Osteoblast (primary cell): Measurements from ENCODE around the gene MED13L. TPM values are rescaled to one million over a fixed set of nuclear protein-coding genes. Genes with fewer than 3 reads are reported as not detected.

ENCODE experiments used
- DNase-seq: peaks from one replicate; pipeline ENCODE4 v3.0.0; 2011; ENCODE audit warnings: low spot score, mixed read lengths; ENCODE audit not compliant: insufficient read length; ENCODE audit errors: missing footprints
- H2AFZ ChIP-seq: 2 replicates; pipeline ENCODE4 v1.6.0; 2011; ENCODE audit warnings: mild to moderate bottlenecking, low read length
- H3K27ac ChIP-seq: 2 replicates; pipeline ENCODE4 v1.5.1; 2011; ENCODE audit warnings: mild to moderate bottlenecking, low read depth, low read length, moderate library complexity
- H3K27me3 ChIP-seq: 2 replicates; pipeline ENCODE4 v1.6.0; 2012; ENCODE audit warnings: mild to moderate bottlenecking, control low read depth, inconsistent platforms, low read length, moderate library complexity; ENCODE audit not compliant: insufficient read depth
- H3K36me3 ChIP-seq: 2 replicates; pipeline ENCODE4 v1.5.1; 2011; ENCODE audit warnings: mild to moderate bottlenecking, low read length, control low read depth, moderate library complexity; ENCODE audit not compliant: insufficient read depth
- H3K4me1 ChIP-seq: 2 replicates; pipeline ENCODE4 v1.5.1; 2011; ENCODE audit warnings: mild to moderate bottlenecking, low read length, control low read depth, moderate library complexity; ENCODE audit not compliant: insufficient read depth
- H3K4me2 ChIP-seq: 2 replicates; pipeline ENCODE4 v1.6.0; 2011; ENCODE audit warnings: mild to moderate bottlenecking, low read length; ENCODE audit not compliant: insufficient read depth
- H3K4me3 ChIP-seq: fragments of 200-600 bp; sonication (generic); 3 replicates; pipeline ENCODE4 v1.5.1; 2012; ENCODE audit warnings: mild to moderate bottlenecking, low read length, inconsistent platforms; ENCODE audit not compliant: insufficient read depth
- H3K79me2 ChIP-seq: 2 replicates; pipeline ENCODE4 v1.6.0; 2012; ENCODE audit warnings: mild to moderate bottlenecking, low read length, control low read depth, inconsistent platforms; ENCODE audit not compliant: insufficient read depth
- H3K9me3 ChIP-seq: 2 replicates; pipeline ENCODE4 v1.5.1; 2011; ENCODE audit warnings: low read depth, low read length, control low read depth
- H4K20me1 ChIP-seq: 2 replicates; pipeline ENCODE4 v1.6.0; 2012; ENCODE audit warnings: mild to moderate bottlenecking, low read length, control low read depth; ENCODE audit not compliant: insufficient read depth
- total RNA-seq: library from RNA; depleted of rRNA; stranded (reverse); fragments of >200 nt; gene quantifications from 2 replicates; pipeline ENCODE4 v1.2.3, GENCODE V29; 2012
- TF ChIP-seq, protein P1 (sequence below): IDR thresholded peaks from 2 replicates; pipeline ENCODE4 v1.5.1; 2011; ENCODE audit warnings: mild to moderate bottlenecking, low read depth, low read length, moderate library complexity; ENCODE audit errors: extremely low read depth

Gene MED13L
- total RNA-seq, 1 donor = 359 TPM

DNA sequence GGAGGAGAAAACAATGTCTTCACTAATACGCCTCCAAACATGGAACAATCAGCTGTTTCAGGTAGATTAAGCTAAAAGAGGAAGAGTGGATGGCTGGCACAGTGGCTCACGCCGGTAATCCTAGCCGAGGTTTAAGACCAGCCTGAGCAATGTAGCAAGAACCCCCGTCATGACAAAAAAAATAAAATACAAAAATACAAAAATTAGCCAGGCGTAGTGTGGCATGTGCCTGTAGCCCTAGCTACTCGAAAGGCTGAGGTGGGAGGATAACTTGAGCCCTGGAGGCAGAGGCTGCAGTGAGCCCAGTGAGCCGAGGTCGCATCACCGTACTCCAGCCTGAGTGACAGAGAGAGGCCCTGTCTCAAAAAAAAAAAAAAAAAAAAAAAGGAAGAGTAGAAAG lies 1.2 kb upstream of the MED13L start:
- Histone ChIP-seq H3K79me2 (peaks cover 33% of the 10 kb centered on the region), H2AFZ (no peak overlapping the region)
- TF ChIP-seq, protein P1, sequence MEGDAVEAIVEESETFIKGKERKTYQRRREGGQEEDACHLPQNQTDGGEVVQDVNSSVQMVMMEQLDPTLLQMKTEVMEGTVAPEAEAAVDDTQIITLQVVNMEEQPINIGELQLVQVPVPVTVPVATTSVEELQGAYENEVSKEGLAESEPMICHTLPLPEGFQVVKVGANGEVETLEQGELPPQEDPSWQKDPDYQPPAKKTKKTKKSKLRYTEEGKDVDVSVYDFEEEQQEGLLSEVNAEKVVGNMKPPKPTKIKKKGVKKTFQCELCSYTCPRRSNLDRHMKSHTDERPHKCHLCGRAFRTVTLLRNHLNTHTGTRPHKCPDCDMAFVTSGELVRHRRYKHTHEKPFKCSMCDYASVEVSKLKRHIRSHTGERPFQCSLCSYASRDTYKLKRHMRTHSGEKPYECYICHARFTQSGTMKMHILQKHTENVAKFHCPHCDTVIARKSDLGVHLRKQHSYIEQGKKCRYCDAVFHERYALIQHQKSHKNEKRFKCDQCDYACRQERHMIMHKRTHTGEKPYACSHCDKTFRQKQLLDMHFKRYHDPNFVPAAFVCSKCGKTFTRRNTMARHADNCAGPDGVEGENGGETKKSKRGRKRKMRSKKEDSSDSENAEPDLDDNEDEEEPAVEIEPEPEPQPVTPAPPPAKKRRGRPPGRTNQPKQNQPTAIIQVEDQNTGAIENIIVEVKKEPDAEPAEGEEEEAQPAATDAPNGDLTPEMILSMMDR = no peak

DNA sequence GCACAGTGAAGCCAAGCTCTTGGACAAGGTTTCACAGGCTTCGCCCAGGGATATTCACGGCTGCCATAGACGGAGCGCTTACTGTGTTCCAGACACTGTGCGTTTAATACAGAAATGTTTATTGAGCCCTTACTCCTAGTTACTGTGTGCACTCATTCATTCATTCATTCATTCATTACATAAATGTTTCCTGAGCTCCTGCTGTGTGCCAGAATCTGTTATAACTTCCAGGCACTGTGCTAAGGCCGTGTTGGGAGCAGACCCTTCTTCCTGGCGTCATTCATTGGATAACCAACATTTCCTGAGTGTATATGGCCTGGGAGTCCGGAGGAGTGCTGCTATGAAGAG lies 760 bp upstream of the MED13L start:
- no peaks in the 10 kb centered on the region for H3K36me3 ChIP-seq
- H3K4me1 ChIP-seq = peaks cover 32% of the 10 kb centered on the region
- peaks cover 35% of the 10 kb centered on the region for H4K20me1 ChIP-seq
- peaks cover 37% of the 10 kb centered on the region for H3K79me2 ChIP-seq
- peak overlapping the region; percentile 62 for H3K27ac ChIP-seq
- peak overlapping the region; percentile 69 for H3K4me3 ChIP-seq
- H2AFZ ChIP-seq = peak overlapping the region; percentile 85
- TF ChIP-seq, protein P1 = no peak
- no peaks in the 10 kb centered on the region for H3K27me3 ChIP-seq
- no peak for DNase-seq
- H3K4me2 ChIP-seq = peak overlapping the region; percentile 73
- H3K9me3 ChIP-seq = no peaks in the 10 kb centered on the region

More for the DNA sequence above, 1.2 kb upstream of the MED13L start:
- Histone ChIP-seq H3K4me3 (no peak overlapping the region), H3K4me2 (no peak overlapping the region), H3K36me3 (no peaks in the 10 kb centered on the region), H3K9me3 (no peaks in the 10 kb centered on the region), H3K27me3 (no peaks in the 10 kb centered on the region), H3K4me1 (peaks cover 29% of the 10 kb centered on the region), H4K20me1 (peaks cover 31% of the 10 kb centered on the region), H3K27ac (no peak overlapping the region)
- no peak for DNase-seq

GRCh38 chr12:116276652-116277466 lies 634 bp downstream of the MED13L start:
- peaks cover 51% of the 10 kb centered on the region for H3K79me2 ChIP-seq
- H3K4me3 ChIP-seq = peak overlapping the region; percentile 90
- H3K27ac ChIP-seq = peak overlapping the region; percentile 76
- H2AFZ ChIP-seq = peak overlapping the region; percentile 57
- H3K27me3 ChIP-seq = no peaks in the 10 kb centered on the region
- TF ChIP-seq, protein P1 = no peak
- no peaks in the 10 kb centered on the region for H3K36me3 ChIP-seq
- H4K20me1 ChIP-seq = peaks cover 45% of the 10 kb centered on the region
- H3K4me1 ChIP-seq = peaks cover 23% of the 10 kb centered on the region
- H3K9me3 ChIP-seq = no peaks in the 10 kb centered on the region
- peak; percentile 93 for DNase-seq
- H3K4me2 ChIP-seq = peak overlapping the region; percentile 95

GRCh38 chr12:116274551-116275375 lies 2.7 kb downstream of the MED13L start:
- H3K4me3 ChIP-seq = peak overlapping the region; percentile 90

More at GRCh38 chr12:116274551-116275375, 2.7 kb downstream of the MED13L start:
- H4K20me1 ChIP-seq = peaks cover 47% of the 10 kb centered on the region
- no peaks in the 10 kb centered on the region for H3K36me3 ChIP-seq
- TF ChIP-seq, protein P1 = no peak
- DNase-seq = no peak
- peaks cover 71% of the 10 kb centered on the region for H3K79me2 ChIP-seq
- H3K4me1 ChIP-seq = peaks cover 22% of the 10 kb centered on the region
- no peak overlapping the region for H2AFZ ChIP-seq
- H3K27ac ChIP-seq = peak overlapping the region; percentile 76
- H3K4me2 ChIP-seq = peak overlapping the region; percentile 95
- no peaks in the 10 kb centered on the region for H3K9me3 ChIP-seq
- H3K27me3 ChIP-seq = no peaks in the 10 kb centered on the region
